CD4-positive, CD25-positive, alpha-beta regulatory T cell (primary cell): ENCODE data around the gene TFAP2E. TPM values are rescaled to one million over a fixed set of nuclear protein-coding genes. Genes with fewer than 3 reads are reported as not detected.

Experiments used
- ATAC-seq, 2 donors: fragments of 150-1000 bp; cut with Tn5 transposase; one replicate each; pipeline ENCODE4 v1.10.0; 2021; ENCODE audit warnings: low read depth in 2 of 2, moderate number of reproducible peaks in 2 of 2, moderate library complexity in 1 of 2
- DNase-seq, 3 donors: peaks; one replicate each; pipeline versions ENCODE4 v3.0.0 to v3.0.0-alpha.2; 2012 to 2022; ENCODE audit warnings: mixed read lengths in 1 of 3
- H3K27ac ChIP-seq: one replicate; pipeline ENCODE4 v1.7.0; 2013; ENCODE audit warnings: mild to moderate bottlenecking, low read length; ENCODE audit not compliant: insufficient read depth, poor library complexity, severe bottlenecking
- H3K27me3 ChIP-seq: one replicate; pipeline ENCODE4 v1.7.0; 2013; ENCODE audit warnings: low read length; ENCODE audit not compliant: control insufficient read depth, insufficient read depth
- H3K36me3 ChIP-seq: one replicate; pipeline ENCODE4 v1.7.0; 2013; ENCODE audit warnings: mild to moderate bottlenecking, low read length, moderate library complexity; ENCODE audit not compliant: control insufficient read depth, insufficient read depth
- H3K4me1 ChIP-seq: 2 replicates; pipeline ENCODE4 v1.7.0; 2013; ENCODE audit warnings: mild to moderate bottlenecking, low read length; ENCODE audit not compliant: insufficient read depth, control insufficient read depth, poor library complexity, severe bottlenecking
- H3K4me3 ChIP-seq: one replicate; pipeline ENCODE4 v1.7.0; 2013; ENCODE audit warnings: low read depth, mild to moderate bottlenecking, low read length, moderate library complexity
- H3K9me3 ChIP-seq, 2 experiments: 1 replicate in 1 of 2; 2 replicates in 1 of 2; pipeline ENCODE4 v1.7.0; 2013; ENCODE audit warnings: low read length in 2 of 2, mild to moderate bottlenecking in 1 of 2, moderate library complexity in 1 of 2; ENCODE audit not compliant: control insufficient read depth in 2 of 2
- H3K27ac Mint-ChIP-seq, 3 donors: one replicate each; pipeline ENCODE4 v1.8.0; 2020 to 2022; ENCODE audit warnings: mild to moderate bottlenecking in 3 of 3, mixed read lengths in 3 of 3, moderate library complexity in 2 of 3
- H3K27me3 Mint-ChIP-seq: one replicate; pipeline ENCODE4 v1.8.0; 2022; ENCODE audit warnings: mild to moderate bottlenecking, mixed read lengths
- H3K36me3 Mint-ChIP-seq: one replicate; pipeline ENCODE4 v1.8.0; 2020; ENCODE audit warnings: mixed read lengths
- H3K4me1 Mint-ChIP-seq, 4 donors: one replicate each; pipeline ENCODE4 v1.8.0; 2020 to 2022; ENCODE audit warnings: mixed read lengths in 4 of 4, mild to moderate bottlenecking in 1 of 4
- H3K4me3 Mint-ChIP-seq, 4 donors: one replicate each; pipeline ENCODE4 v1.8.0; 2020 to 2022; ENCODE audit warnings: mild to moderate bottlenecking in 4 of 4, mixed read lengths in 4 of 4, moderate library complexity in 3 of 4
- H3K9me3 Mint-ChIP-seq, 7 donors: one replicate each; pipeline ENCODE4 v1.8.0; 2020 to 2022; ENCODE audit warnings: mixed read lengths in 7 of 7, mild to moderate bottlenecking in 3 of 7, moderate library complexity in 2 of 7
- polyA plus RNA-seq, 4 donors: library from polyadenylated mRNA; unstranded; fragments of 300-500 nt; fragmentation: Illumina TruSeq; gene quantifications; one replicate each; pipeline ENCODE4 v1.2.3, GENCODE V29; 2021
- total RNA-seq: library from RNA; stranded (reverse); gene quantifications from one replicate; pipeline ENCODE4 v1.2.3, GENCODE V29; 2022

Gene TFAP2E
- total and polyA plus RNA-seq, 5 donors from 2014 or later, result 0.17 to 5.1 (median 0.46) TPM; not detected in 1

DNA sequence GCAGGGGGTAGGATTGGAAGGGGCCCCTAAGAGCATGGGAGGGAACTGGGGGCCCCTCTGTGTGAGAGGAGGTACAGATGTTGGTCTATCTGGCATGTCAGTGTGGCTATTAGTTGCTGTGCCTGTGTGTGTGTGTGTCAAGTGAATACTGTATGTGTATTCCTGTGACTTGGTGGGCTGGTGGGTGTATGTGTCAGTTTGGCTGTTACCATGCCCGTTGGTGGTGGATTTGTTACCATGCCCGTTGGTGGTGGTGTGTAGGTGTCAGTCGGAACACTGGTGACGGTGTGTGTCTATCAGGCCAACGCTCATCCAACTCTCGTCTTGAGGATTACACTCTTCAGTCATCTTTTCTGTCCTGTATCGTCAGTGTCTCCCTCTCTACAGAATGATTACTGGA lies 22.6 kb downstream of the TFAP2E start:
- no peak overlapping the region for H3K4me3 Mint-ChIP-seq
- Histone ChIP-seq H3K36me3 (peaks cover 23% of the 10 kb centered on the region), H3K27me3 (no peaks in the 10 kb centered on the region), H3K4me1 (no peaks in the 10 kb centered on the region), H3K9me3 (no peaks in the 10 kb centered on the region), H3K4me3 (no peak overlapping the region), H3K27ac (no peak overlapping the region)
- peaks cover 16% of the 10 kb centered on the region for H3K36me3 Mint-ChIP-seq
- H3K27ac Mint-ChIP-seq, result no peak overlapping the region
- peaks cover 0 to 11% (median 5%) of the 10 kb centered on the region in 4 donors for H3K4me1 Mint-ChIP-seq
- DNase-seq, result no peak
- no peaks in the 10 kb centered on the region for H3K27me3 Mint-ChIP-seq
- no peak for ATAC-seq
- H3K9me3 Mint-ChIP-seq, result no peaks in the 10 kb centered on the region

DNA sequence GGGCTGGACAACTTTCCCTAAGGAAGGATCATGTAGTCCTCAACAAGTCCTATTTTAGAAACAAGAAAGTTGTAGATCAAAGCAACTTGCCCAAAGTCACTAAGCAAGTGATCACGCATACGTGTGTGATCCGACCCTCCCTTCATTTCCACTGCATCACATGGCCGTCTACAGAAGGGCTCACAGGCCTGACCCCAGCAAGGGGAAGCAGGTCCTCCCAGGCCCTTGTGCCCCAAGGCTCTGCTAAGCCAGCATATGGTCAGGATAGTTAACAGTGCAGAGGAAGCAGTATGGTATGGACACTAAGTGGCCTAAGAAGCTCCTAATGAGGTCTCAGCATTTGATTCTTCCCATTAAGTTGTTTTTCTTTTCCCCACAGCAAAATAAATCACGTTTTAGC lies 24.8 kb downstream of the TFAP2E start:
- no peak overlapping the region for H3K27ac ChIP-seq
- ATAC-seq, result no peak
- no peak overlapping the region for H3K4me3 Mint-ChIP-seq
- H3K36me3 Mint-ChIP-seq, result peaks cover 8% of the 10 kb centered on the region
- no peaks in the 10 kb centered on the region for H3K4me1 ChIP-seq
- no peaks in the 10 kb centered on the region for H3K9me3 ChIP-seq
- peaks cover 32% of the 10 kb centered on the region for H3K36me3 ChIP-seq
- H3K4me3 ChIP-seq, result no peak overlapping the region
- H3K27me3 Mint-ChIP-seq, result no peaks in the 10 kb centered on the region
- DNase-seq, result no peak
- H3K4me1 Mint-ChIP-seq, result peaks cover 0 to 11% (median 2%) of the 10 kb centered on the region in 4 donors
- H3K9me3 Mint-ChIP-seq, result no peaks in the 10 kb centered on the region
- H3K27me3 ChIP-seq, result no peaks in the 10 kb centered on the region
- H3K27ac Mint-ChIP-seq, result no peak overlapping the region

DNA sequence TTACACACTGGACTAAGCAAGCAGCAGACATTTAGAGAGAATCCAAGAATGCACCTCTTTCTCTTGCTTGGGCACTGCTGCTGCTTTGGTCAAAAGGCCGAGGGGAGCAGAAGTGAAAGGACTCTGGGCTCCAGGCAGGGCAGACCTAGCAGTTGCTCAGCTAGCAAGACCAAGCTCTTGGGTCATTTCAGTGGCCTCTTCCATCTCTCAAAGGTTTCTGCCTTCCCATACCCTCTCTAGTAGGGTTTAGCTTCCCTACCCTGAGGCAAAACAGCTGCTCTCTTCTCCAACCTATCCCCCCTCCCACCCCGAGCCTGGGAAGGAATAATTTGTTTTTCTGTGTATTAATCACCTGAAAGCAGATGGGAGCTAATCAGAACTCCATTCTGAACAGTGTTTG lies 25.8 kb downstream of the TFAP2E start:
- H3K27ac Mint-ChIP-seq, result peak overlapping the region in 1 of 3 donors; percentile 69
- Histone ChIP-seq H3K4me3 (no peak overlapping the region), H3K9me3 (no peaks in the 10 kb centered on the region), H3K36me3 (peaks cover 42% of the 10 kb centered on the region), H3K4me1 (no peaks in the 10 kb centered on the region), H3K27me3 (no peaks in the 10 kb centered on the region), H3K27ac (no peak overlapping the region)
- no peaks in the 10 kb centered on the region for H3K27me3 Mint-ChIP-seq
- peaks cover 0 to 7% (median 1%) of the 10 kb centered on the region in 4 donors for H3K4me1 Mint-ChIP-seq
- H3K4me3 Mint-ChIP-seq, result no peak overlapping the region
- no peaks in the 10 kb centered on the region for H3K9me3 Mint-ChIP-seq
- H3K36me3 Mint-ChIP-seq, result peaks cover 14% of the 10 kb centered on the region
- ATAC-seq, result no peak
- no peak for DNase-seq

- Mint-ChIP-seq H3K9me3 (no peaks in the 10 kb centered on the region), H3K4me1 (peaks cover 0 to 6% (median 1%) of the 10 kb centered on the region in 4 donors), H3K27ac (peak overlapping the region in 2 of 3 donors; percentile 21 to 69), H3K4me3 (no peak overlapping the region), H3K36me3 (peaks cover 19% of the 10 kb centered on the region), H3K27me3 (no peaks in the 10 kb centered on the region)
- Histone ChIP-seq H3K27ac (no peak overlapping the region), H3K4me3 (no peak overlapping the region), H3K4me1 (no peaks in the 10 kb centered on the region), H3K27me3 (no peaks in the 10 kb centered on the region), H3K9me3 (no peaks in the 10 kb centered on the region), H3K36me3 (peaks cover 47% of the 10 kb centered on the region)
- ATAC-seq, result no peak
- no peak for DNase-seq
Measured at GRCh38 chr1:35599411-35599810, 26.3 kb downstream of the TFAP2E start.

DNA sequence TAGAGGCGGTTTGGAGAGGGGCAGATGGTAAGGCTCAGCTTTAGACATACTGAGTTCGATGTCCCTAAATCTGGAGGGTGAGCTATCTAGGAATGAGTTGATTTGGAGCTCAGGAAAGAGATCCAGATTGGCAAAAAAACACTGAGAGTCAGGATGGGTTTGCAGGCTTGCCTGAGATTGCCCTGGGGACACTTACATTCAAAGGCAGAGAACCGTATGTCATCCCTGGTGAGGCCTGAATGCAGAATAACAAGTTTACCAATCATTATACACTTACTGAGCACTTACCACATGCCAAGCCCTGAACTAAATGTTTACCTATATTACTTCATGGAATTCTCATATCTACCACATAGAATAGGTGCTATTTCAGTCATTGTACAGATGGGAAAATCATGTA lies 27.5 kb downstream of the TFAP2E start:
- H3K9me3 ChIP-seq, result no peaks in the 10 kb centered on the region
- no peak overlapping the region for H3K4me3 ChIP-seq
- peaks cover 58% of the 10 kb centered on the region for H3K36me3 ChIP-seq
- no peaks in the 10 kb centered on the region for H3K27me3 Mint-ChIP-seq
- H3K4me3 Mint-ChIP-seq, result no peak overlapping the region
- H3K4me1 ChIP-seq, result no peaks in the 10 kb centered on the region
- DNase-seq, result no peak
- H3K36me3 Mint-ChIP-seq, result peaks cover 19% of the 10 kb centered on the region
- peak overlapping the region in 1 of 3 donors; percentile 21 for H3K27ac Mint-ChIP-seq
- H3K9me3 Mint-ChIP-seq, result no peaks in the 10 kb centered on the region
- no peak for ATAC-seq
- peaks cover 0 to 6% (median 1%) of the 10 kb centered on the region in 4 donors for H3K4me1 Mint-ChIP-seq
- no peaks in the 10 kb centered on the region for H3K27me3 ChIP-seq
- H3K27ac ChIP-seq, result no peak overlapping the region

GRCh38 chr1:35603468-35603867 lies 30.4 kb downstream of the TFAP2E start:
- Mint-ChIP-seq H3K27ac (peak overlapping the region in 1 of 3 donors; percentile 33), H3K27me3 (no peaks in the 10 kb centered on the region), H3K4me3 (no peak overlapping the region), H3K4me1 (peaks cover 7 to 18% (median 15%) of the 10 kb centered on the region in 4 donors), H3K36me3 (peaks cover 28% of the 10 kb centered on the region), H3K9me3 (no peaks in the 10 kb centered on the region)
- ATAC-seq, result no peak
- no peaks in the 10 kb centered on the region for H3K4me1 ChIP-seq
- DNase-seq, result no peak
- H3K36me3 ChIP-seq, result peaks cover 73% of the 10 kb centered on the region
- no peak overlapping the region for H3K27ac ChIP-seq
- H3K4me3 ChIP-seq, result no peak overlapping the region
- H3K9me3 ChIP-seq, result no peaks in the 10 kb centered on the region
- H3K27me3 ChIP-seq, result no peaks in the 10 kb centered on the region

- Histone ChIP-seq H3K4me1 (no peaks in the 10 kb centered on the region), H3K27me3 (no peaks in the 10 kb centered on the region), H3K36me3 (peaks cover 74% of the 10 kb centered on the region), H3K9me3 (no peaks in the 10 kb centered on the region), H3K27ac (no peak overlapping the region), H3K4me3 (no peak overlapping the region)
- DNase-seq (no peak), ATAC-seq (no peak)
- peaks cover 28% of the 10 kb centered on the region for H3K36me3 Mint-ChIP-seq
- peak overlapping the region in 1 of 3 donors; percentile 76 for H3K27ac Mint-ChIP-seq
- H3K4me1 Mint-ChIP-seq, result peaks cover 7 to 18% (median 15%) of the 10 kb centered on the region in 4 donors
- H3K27me3 Mint-ChIP-seq, result no peaks in the 10 kb centered on the region
- H3K4me3 Mint-ChIP-seq, result no peak overlapping the region
- no peaks in the 10 kb centered on the region for H3K9me3 Mint-ChIP-seq
Measured at GRCh38 chr1:35603941-35604340, 30.8 kb downstream of the TFAP2E start.

DNA sequence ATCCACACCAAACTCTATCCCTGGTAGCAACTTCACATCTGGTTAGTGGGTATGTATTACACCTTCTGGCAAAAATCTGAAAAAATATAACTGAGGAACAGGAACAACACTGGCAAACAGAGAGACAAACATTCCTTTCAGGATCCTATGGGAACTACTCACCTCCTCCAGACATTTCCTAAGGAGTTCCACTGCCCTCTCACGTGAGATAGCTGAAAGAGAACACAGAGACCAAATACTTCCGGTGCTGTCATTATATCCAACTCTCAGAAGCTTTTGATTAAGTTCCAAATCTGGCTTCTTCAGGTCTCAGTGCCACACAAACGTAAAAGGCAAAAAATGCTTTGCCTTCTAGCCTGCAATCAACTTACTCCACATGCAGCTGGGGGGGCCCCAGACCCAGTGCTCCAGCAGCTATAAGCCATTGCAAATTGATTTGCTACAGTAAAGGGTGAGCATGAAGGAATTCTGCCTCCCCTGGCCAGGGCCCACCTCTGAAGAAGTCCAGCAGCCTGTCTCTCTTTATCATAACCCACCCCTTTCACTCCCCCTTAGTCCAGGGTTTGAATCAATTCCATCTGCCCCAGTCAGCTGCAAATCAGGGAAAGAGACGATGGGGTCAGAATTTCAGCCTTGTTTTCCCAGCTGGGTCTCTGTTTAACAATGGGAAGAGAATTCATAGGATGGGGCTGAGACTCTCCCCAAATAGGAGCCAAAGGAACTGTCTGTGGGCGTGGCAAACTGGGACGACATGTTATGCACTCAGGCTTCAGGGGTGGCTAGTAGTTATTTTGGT lies 32.2 kb downstream of the TFAP2E start:
- H3K27me3 ChIP-seq, result no peaks in the 10 kb centered on the region
- DNase-seq, result no peak
- Mint-ChIP-seq H3K9me3 (no peaks in the 10 kb centered on the region), H3K4me1 (peaks cover 7 to 16% (median 12%) of the 10 kb centered on the region in 4 donors), H3K27ac (peak overlapping the region in 2 of 3 donors; percentile 22 to 73), H3K36me3 (peaks cover 22% of the 10 kb centered on the region), H3K27me3 (no peaks in the 10 kb centered on the region), H3K4me3 (no peak overlapping the region)
- no peaks in the 10 kb centered on the region for H3K9me3 ChIP-seq
- no peaks in the 10 kb centered on the region for H3K4me1 ChIP-seq
- no peak overlapping the region for H3K27ac ChIP-seq
- peaks cover 70% of the 10 kb centered on the region for H3K36me3 ChIP-seq
- no peak for ATAC-seq
- H3K4me3 ChIP-seq, result no peak overlapping the region
